Right cardiac atrium (tissue), 5 donors: ENCODE results near the gene ZGLP1. TPM values are rescaled to one million over a fixed set of nuclear protein-coding genes. Genes with fewer than 3 reads are reported as not detected.
"Not testable (repeated sequence)": the region's sequence is repeated elsewhere in the genome, so short reads cannot be mapped to it uniquely, and the experiment has no call there.

Experiments
- ATAC-seq, 2 donors: fragments of 200-7000 bp; cut with Tn5 transposase; one replicate each; pipeline versions ENCODE4 v1.8.0 to v1.9.1; 2020; ENCODE audit warnings: moderate library complexity in 2 of 2, mild to moderate bottlenecking in 1 of 2
- DNase-seq, 3 donors: peaks; one replicate each; pipeline ENCODE4 v3.0.0-alpha.2; 2020
- H3K27ac ChIP-seq: one replicate; pipeline ENCODE4 v1.5.1; 2013; ENCODE audit warnings: mild to moderate bottlenecking, low read length, control low read depth, moderate library complexity
- H3K27me3 ChIP-seq: one replicate; pipeline ENCODE4 v1.6.1; 2013; ENCODE audit not compliant: control insufficient read depth, insufficient read depth
- H3K4me1 ChIP-seq: one replicate; pipeline ENCODE4 v1.6.1; 2013; ENCODE audit warnings: low read length; ENCODE audit not compliant: control insufficient read depth, insufficient read depth
- H3K4me3 ChIP-seq: one replicate; pipeline ENCODE4 v1.5.1; 2013; ENCODE audit warnings: low read length, control low read depth
- H3K9me3 ChIP-seq: one replicate; pipeline ENCODE4 v1.6.1; 2013; ENCODE audit warnings: low read length; ENCODE audit not compliant: control insufficient read depth
- WGBS: extraction: QIAGEN DNeasy Blood & Tissue Kit; methylation state at CpG from one replicate; pipeline ENCODE4 v1.1.7; 2013; 5-methylcytosine and 5-hydroxymethylcytosine counted together
- intact Hi-C, 4 donors: fragments of 100-400 bp; cut with DNase I; formaldehyde crosslinking; loops; one replicate each; pipeline versions ENCODE4 v1.11.0 to v1.14.0; 2022 to 2023
- polyA plus RNA-seq: library from polyadenylated mRNA; stranded (reverse); fragments of 200-250 nt; gene quantifications from one replicate; pipeline ENCODE4 v1.2.3, GENCODE V29; 2013
- total RNA-seq, 4 donors: library from RNA; stranded (reverse); fragmentation: NEBNext Ultra II Directional; extraction: Animal tissue kit (Norgen Biotek cat#: 25700); gene quantifications; one replicate each; pipeline ENCODE4 v1.2.1, GENCODE V29; 2021
- donor health status: healthy with polysubstance abuse.
- donor health status: DM: no; HTN: yes; CAD: no.
- donor health status: DM: no; HTN: no; CAD: no.
- donor health status: DM: no; HTN: yes; CAD: no; lungs with severe emphysema.
- donor health status: DM: yes; HTN: yes; CAD: no.

Gene ZGLP1
- total and polyA plus RNA-seq, 5 donors, result 0.68 to 1.3 (median 0.82) TPM

- Histone ChIP-seq H3K27ac (no peak overlapping the region), H3K4me1 (peaks cover 5% of the 10 kb centered on the region), H3K9me3 (no peaks in the 10 kb centered on the region), H3K27me3 (no peaks in the 10 kb centered on the region), H3K4me3 (no peak overlapping the region)
- intact Hi-C loops, result no loop called here
- no peak for DNase-seq
- 91% methylated on average over 34 of the region's 34 CpGs for WGBS
- ATAC-seq, result no peak
Measured at GRCh38 chr19:10284065-10284959, 25.3 kb downstream of the ZGLP1 start.

DNA sequence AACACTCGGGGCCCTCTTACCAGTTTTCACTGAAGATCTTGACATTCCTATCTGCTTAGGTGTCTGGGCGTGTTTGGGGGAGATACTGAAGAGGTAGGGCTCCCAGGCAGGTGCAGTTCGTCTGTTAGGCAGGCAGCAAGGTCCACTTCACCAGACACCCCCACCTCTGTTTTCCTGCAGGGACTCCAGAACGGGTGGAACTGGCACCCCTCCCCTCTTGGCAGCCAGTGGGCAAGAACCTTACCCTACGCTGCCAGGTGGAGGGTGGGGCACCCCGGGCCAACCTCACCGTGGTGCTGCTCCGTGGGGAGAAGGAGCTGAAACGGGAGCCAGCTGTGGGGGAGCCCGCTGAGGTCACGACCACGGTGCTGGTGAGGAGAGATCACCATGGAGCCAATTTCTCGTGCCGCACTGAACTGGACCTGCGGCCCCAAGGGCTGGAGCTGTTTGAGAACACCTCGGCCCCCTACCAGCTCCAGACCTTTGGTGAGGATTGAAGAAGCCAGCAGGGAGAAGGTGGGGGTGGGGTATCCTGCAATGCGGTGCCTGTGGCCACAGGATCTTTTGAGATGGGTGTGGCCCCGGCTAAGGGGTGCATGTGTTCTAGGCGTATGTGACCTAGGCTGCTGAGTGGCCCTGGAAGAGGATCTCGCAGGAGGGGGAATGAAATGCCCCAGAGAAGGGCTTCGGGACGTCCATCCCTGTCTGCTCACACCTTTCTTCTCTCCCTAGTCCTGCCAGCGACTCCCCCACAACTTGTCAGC is 26.1 kb downstream of the ZGLP1 start:
- WGBS, result 81% methylated on average over 23 of the region's 23 CpGs
- Histone ChIP-seq H3K27me3 (no peaks in the 10 kb centered on the region), H3K27ac (no peak overlapping the region), H3K4me1 (peaks cover 2% of the 10 kb centered on the region), H3K9me3 (no peaks in the 10 kb centered on the region), H3K4me3 (no peak overlapping the region)
- ATAC-seq (no peak), DNase-seq (no peak)
- intact Hi-C loops, result no loop called here

GRCh38 chr19:10282043-10282442 is 27.6 kb downstream of the ZGLP1 start:
- DNase-seq, H3K4me1 ChIP-seq, H3K27me3 ChIP-seq, intact Hi-C loops, ATAC-seq, H3K9me3 ChIP-seq, H3K4me3 ChIP-seq, H3K27ac ChIP-seq: not testable (repeated sequence)
- 94% methylated on average over 5 of the region's 5 CpGs for WGBS

DNA sequence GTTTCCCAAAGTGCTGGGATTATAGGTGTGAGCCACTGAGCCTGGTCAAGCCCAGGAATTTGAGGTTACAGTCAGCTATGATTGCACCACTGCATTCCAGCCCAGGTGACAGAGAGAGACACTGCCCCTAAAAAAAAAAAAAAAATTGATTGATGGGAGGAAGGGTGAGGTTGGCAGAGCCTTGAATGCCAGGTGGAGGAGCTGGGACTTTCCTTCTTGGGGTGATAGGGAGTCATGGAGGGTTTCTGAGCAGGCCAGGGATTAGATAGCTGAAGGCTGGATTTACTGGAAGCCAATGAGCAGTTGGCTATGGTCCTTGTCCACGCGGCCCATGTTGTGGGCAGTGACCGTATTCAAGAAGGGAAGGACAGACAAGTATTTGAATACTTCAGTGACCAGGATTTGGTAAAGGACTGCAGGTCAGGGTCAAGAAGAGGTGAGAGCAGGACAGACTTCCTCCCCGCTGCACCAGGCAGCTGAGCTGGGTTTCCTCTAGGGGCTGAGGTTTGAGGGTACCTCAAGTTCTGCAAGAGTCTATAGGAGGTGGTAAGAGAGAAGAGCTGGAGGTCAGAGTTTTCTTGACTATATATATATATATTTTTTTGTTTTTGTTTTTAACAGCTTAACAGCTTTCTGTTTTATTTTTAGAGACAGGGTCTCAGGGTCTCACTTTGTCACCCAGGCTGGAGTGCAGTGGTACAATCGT is 29.7 kb downstream of the ZGLP1 start:
- intact Hi-C loops, result loop anchor here in 2 of 4 donors (10.0 kb wide), 2 partner anchors 45 to 55 kb away; partner anchors contain the start of genes ICAM3 (in 1 of the 2) and RAVER1 (in 1 of the 2)
- Histone ChIP-seq H3K9me3 (no peaks in the 10 kb centered on the region), H3K4me1 (no peaks in the 10 kb centered on the region), H3K4me3 (no peak overlapping the region), H3K27ac (no peak overlapping the region), H3K27me3 (no peaks in the 10 kb centered on the region)
- ATAC-seq (no peak), DNase-seq (no peak)
- 83% methylated on average over 5 of the region's 5 CpGs for whole genome bisulfite sequencing

DNA sequence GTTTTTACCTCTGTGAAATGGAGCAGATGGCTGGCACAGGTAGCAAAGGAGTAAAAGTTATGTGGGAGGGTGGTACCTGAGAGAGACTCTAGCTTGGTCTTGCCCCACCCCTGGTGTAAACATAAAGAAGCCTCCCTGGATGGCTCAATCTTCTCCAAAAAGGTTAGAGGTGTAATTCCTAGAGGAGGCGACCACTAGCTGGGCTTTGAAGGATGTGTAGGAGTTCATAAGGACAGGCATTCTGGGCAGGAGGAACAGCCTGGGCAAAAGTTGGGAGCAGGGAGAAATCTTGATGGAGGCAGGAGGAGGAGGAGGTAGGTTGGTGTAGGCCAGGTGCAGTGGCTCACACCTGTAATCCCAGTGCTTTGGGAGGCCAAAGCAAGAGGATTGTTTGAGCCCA is 30.7 kb downstream of the ZGLP1 start:
- Histone ChIP-seq H3K27me3 (no peaks in the 10 kb centered on the region), H3K9me3 (no peaks in the 10 kb centered on the region), H3K27ac (no peak overlapping the region), H3K4me3 (no peak overlapping the region), H3K4me1 (no peaks in the 10 kb centered on the region)
- intact Hi-C loops, result loop anchor here in 2 of 4 donors (10.0 kb wide), 2 partner anchors 46 to 56 kb away; partner anchors contain the start of genes ICAM3 (in 1 of the 2) and RAVER1 (in 1 of the 2)
- ATAC-seq (no peak), DNase-seq (no peak)
- 98% methylated on average over 1 of the region's 1 CpG for WGBS

DNA sequence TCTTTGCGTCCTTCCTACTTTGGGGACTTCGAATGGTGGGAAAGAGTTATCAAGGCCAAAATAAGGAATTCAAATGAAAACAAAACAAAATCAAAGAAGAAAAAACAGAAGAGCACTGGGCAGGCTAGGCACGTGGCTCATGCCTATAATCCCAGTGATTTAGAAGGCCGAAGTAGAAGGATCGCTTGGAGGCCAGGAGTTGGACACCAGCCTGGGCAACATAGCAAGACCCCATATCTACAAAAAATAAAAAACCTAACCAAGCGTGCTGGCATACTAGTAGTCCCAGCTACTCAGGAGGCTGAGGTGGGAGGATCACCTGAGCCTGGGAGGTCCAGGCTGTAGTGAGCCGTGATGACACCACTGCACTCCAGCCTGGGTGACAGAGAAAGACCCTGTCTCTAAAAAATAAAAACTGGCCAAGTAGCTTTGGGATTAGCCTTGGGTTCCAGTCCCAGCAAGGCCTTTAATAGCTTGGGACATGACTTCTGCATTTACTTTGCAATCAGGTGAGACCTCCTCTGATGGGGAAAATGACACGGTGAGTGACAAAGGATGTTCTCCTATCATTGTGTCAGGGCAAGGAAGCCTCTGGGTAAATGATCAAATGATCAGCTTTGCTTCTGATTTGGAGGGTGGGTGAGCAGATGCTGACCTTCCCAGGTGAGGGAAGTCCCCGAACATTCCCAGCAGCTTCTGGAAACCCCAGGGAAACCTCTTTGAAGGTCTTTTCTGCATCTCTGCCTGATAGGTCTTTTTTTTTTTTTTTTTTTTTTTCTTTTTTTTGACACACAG is 31.6 kb downstream of the ZGLP1 start:
- Histone ChIP-seq H3K27me3 (no peaks in the 10 kb centered on the region), H3K27ac (no peak overlapping the region), H3K4me1 (no peaks in the 10 kb centered on the region), H3K4me3 (no peak overlapping the region), H3K9me3 (no peaks in the 10 kb centered on the region)
- intact Hi-C loops, result loop anchor here in 2 of 4 donors (10.0 kb wide), 2 partner anchors 47 to 57 kb away; partner anchors contain the start of genes ICAM3 (in 1 of the 2) and RAVER1 (in 1 of the 2)
- ATAC-seq (no peak), DNase-seq (no peak)
- WGBS, result 92% methylated on average over 9 of the region's 9 CpGs

DNA sequence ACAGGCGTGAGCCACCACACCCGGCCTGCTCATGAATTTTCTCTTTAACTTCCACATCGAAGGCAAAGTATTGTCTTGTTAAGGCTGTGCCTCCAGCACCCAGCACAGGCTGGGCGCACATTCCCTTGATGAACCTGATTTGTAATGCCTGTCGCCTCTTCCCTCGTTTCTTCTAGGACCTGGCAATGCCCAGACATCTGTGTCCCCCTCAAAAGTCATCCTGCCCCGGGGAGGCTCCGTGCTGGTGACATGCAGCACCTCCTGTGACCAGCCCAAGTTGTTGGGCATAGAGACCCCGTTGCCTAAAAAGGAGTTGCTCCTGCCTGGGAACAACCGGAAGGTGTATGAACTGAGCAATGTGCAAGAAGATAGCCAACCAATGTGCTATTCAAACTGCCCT is 35.0 kb downstream of the ZGLP1 start:
- 84% methylated on average over 10 of the region's 10 CpGs for WGBS
- H3K27me3 ChIP-seq, result no peaks in the 10 kb centered on the region
- intact Hi-C loops, result loop anchor here in 2 of 4 donors (10.0 kb wide), 2 partner anchors 50 to 60 kb away; partner anchors contain the start of genes ICAM3 (in 1 of the 2) and RAVER1 (in 1 of the 2)
- no peaks in the 10 kb centered on the region for H3K4me1 ChIP-seq
- no peak overlapping the region for H3K27ac ChIP-seq
- DNase-seq, result no peak
- no peak overlapping the region for H3K4me3 ChIP-seq
- H3K9me3 ChIP-seq, result no peaks in the 10 kb centered on the region
- no peak for ATAC-seq

GRCh38 chr19:10271543-10272086 is 38.0 kb downstream of the ZGLP1 start:
- peak in 2 of 3 donors; percentile 60 to 73 for DNase-seq
- intact Hi-C loops, result loop anchor here in 2 of 4 donors (10.0 kb wide), 2 partner anchors 53 to 63 kb away; partner anchors contain the start of genes ICAM3 (in 1 of the 2) and RAVER1 (in 1 of the 2)
- H3K27ac ChIP-seq, result peak overlapping the region; percentile 25
- H3K9me3 ChIP-seq, result no peaks in the 10 kb centered on the region
- WGBS, result 29% methylated on average over 12 of the region's 12 CpGs
- no peaks in the 10 kb centered on the region for H3K27me3 ChIP-seq
- no peaks in the 10 kb centered on the region for H3K4me1 ChIP-seq
- peak in 1 of 2 donors; percentile 3 for ATAC-seq
- peak overlapping the region; percentile 33 for H3K4me3 ChIP-seq

DNA sequence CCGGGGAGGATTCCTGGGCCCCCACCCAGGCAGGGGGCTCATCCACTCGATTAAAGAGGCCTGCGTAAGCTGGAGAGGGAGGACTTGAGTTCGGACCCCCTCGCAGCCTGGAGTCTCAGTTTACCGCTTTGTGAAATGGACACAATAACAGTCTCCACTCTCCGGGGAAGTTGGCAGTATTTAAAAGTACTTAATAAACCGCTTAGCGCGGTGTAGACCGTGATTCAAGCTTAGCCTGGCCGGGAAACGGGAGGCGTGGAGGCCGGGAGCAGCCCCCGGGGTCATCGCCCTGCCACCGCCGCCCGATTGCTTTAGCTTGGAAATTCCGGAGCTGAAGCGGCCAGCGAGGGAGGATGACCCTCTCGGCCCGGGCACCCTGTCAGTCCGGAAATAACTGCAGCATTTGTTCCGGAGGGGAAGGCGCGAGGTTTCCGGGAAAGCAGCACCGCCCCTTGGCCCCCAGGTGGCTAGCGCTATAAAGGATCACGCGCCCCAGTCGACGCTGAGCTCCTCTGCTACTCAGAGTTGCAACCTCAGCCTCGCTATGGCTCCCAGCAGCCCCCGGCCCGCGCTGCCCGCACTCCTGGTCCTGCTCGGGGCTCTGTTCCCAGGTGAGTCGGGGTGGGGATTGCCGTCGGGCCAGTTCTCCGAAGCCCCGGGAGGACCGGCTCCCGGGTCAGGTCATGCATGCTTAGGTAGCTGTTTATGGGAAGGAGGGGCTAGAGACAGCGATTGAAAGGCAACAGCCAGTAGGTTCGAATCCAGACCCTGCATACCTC is 38.8 kb downstream of the ZGLP1 start, which contains the start of gene ICAM1:
Gene ICAM1 (plus strand): TSS at position 505 of the 779 bp plus-strand sequence. CDS start 40 bp downstream, at position 545.
- ATAC-seq, result peak; percentile 78 to 83
- H3K4me1 ChIP-seq, result no peaks in the 10 kb centered on the region

More for the DNA sequence above, 38.8 kb downstream of the ZGLP1 start, which contains the start of gene ICAM1:
- 3% methylated on average over 51 of the region's 51 CpGs for WGBS
- peak; percentile 91 to 94 (median 94) for DNase-seq
- H3K4me3 ChIP-seq, result peak within 1 kb of the TSS; percentile 33
- no peaks in the 10 kb centered on the region for H3K9me3 ChIP-seq
- H3K27me3 ChIP-seq, result no peaks in the 10 kb centered on the region
- peak within 1 kb of the TSS; percentile 81 for H3K27ac ChIP-seq
- intact Hi-C loops, result loop anchor here in 2 of 4 donors (10.0 kb wide), 2 partner anchors 54 to 64 kb away; partner anchors contain the start of genes ICAM3 (in 1 of the 2) and RAVER1 (in 1 of the 2)
